Stimulated activated CD4-positive, alpha-beta T cell treated with anti-CD3 and anti-CD28 coated beads, Interleukin-4, amount 100 ng/mL, for 48 hours (primary cell): ENCODE data around the gene LTBP3.
A peak's percentile ranks its signal among the peaks of the same experiment; 100 is the strongest.

Source experiments
- DNase-seq, 2 donors: peaks; one replicate each; pipeline ENCODE4 v3.0.0-alpha.2; 2020; ENCODE audit warnings: low read depth in 2 of 2

The LTBP3 gene

DNA sequence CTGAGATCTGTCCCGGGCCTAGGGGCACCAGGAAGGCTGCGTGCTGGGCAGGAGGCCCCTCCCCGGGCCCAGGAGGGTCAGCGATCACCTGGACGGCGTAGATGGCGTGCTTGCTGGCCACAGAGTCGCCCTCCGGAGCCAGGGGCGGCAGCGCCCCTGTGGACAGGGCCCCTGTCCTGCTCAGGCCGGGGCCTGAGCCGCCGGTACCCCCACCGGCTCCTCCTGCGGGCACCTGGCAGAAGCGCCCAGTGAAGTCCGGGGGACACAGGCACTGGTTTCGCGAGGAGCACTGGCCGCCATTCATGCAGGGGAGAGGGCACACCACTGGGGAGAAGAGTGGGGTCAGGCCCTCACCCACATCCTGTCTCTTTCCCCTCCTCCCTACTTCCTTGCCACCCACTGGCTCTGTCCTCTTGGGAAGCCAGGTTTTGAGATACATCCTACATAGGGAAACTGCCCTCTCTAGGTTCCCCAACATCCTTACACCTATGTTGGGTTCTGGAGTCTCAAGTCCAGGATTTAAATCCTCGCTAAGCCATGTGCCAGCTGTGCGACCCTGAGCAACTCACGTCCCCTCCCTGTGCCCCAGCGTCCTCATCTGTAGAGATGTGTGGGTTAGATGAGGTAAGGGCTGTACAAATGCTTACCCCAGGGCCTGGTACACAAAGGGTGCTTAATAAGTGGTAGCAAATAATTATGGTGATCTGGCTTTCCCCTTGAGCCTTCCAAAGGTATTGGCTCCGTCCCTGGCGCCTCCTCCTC is 3.9 kb downstream of the LTBP3 start:
- no peak for DNase-seq

DNA sequence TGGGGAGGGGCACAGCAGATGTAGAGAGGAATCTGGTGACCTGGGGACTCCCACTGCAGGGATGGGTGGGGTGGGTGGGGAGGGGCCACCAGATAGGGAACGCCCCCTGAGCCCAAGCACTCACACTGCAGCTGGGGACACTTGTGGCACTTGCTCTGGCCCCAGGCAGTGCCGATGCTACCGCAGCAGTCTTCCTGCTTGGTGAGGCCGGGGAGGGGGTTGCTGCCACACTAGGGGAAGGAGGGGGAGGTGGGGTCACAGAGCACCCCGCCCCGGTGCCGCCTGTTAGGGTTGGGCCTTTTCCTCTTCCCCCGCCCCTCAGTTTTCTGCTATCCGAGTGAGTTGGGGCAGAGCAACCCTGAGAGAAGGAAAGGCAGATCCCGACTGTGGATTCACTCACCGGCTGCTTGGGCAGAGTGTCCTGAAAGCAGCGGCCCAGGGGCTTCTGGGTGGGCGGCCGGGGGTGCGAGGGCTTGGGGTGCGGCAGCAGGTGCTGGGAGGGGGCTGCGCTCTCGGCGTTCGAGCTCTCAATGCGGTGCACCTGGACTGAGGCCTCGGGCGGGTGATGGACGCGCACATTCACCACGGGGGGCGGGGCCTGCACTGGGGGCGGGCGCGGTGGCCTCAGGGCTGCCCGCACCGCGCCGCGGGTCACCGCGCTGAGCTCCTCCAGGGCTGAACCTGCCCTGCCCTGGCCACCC is 4.7 kb downstream of the LTBP3 start:
- no peak for DNase-seq

DNA sequence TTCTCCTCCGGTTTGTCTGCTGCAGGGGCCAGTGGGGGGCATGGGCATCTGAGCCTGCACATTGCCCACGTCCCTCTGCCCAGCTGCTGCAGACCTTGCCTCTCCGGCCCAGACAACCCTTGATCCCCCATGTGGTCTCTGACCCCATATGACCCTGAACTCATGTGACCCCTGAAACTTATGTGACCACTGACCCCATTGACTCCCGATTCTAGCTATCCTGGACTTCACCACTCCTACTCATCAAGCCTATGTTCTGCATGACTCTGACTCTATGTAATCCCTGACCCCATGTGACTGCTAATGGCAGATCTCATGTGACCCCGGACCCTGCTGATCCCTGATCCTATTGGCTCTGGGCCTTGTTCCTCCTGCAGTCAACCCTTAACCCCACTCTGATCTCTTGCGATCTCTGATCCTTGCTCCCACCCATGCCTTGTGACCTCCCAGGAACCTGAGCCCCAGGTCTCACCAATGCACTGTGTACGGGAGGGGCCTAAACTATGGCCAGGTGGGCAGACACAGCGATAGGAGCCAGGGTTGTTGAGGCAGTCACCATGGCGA is 5.7 kb downstream of the LTBP3 start:
- no peak for DNase-seq

DNA sequence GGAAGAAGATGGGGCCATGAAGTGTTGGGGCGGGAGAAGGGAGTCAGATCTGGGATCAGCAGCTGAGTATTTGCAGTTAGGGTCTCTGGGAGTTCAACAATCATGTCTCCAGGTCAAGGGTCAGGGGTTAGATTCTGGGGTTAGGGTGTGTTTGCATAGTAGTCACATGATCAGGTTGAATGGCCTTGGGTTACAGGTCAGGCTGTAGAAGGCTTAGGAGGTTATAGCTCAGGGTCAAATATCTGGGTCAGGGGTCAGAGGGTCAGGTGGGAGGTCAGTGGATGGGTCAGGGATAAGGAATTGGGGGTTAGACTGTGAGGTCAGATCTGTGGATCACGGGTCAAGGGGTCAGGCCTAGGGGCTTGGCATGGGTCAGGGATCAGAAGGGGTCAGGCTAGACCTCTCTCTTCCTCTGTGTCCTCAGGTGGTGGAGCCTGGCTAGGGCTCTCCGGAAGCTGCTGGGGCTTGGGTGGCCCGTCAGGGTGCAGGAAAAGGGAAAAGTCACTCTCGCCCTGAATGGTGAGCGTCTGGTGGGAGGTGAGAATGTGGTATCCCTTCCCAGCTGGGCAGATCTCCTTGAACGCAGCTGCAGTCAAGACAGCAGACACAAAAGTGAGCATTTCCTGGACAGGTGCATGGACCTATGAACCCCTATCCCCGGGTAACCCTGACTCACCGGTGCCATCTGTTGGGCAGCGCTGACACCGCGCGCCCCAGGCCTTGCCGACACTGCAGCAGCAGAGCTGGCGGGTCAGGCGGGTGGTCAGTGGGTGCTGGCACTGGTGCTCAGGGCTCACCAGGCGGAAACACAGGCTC is 6.4 kb downstream of the LTBP3 start:
- DNase-seq: no peak

DNA sequence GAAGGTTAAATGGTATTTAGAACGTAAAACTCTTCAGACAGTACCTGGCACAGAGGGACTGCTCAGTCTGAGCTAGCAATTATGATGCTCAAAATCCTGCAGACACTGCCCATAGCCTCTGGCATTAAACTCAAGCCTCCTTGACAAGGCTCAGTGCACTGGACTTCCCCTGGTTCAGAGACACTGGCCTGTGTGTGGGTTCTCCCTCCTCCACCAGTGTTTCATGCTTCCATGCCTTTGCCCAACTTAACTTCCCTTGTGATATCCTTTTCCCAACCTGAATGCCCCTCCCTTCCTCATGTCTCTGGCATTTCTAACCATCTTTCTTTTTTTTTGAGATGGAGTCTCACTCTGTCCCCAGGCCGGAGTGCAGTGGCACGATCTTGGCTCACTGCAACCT is 9.1 kb downstream of the LTBP3 start:
- DNase-seq: no peak

DNA sequence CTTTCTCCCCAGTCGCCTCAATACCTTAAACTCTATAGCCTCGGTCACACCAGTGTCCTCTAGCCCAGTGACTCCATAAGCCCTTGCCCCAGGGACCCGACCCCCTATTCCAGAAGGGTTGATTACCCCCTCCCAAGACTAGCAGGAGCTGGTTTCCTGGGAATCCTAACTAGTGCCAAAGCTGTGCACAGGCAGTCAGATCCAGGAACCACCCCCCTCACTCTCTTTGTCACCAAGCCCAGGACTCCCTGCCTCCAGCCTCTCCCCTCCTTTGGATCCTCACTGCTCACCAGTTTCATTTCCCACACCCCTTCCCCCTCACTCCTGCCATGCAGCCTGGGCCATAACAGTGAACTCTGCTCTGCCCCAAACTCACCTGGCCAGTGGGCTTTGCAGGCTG is 9.8 kb downstream of the LTBP3 start:
- DNase-seq: no peak

DNA sequence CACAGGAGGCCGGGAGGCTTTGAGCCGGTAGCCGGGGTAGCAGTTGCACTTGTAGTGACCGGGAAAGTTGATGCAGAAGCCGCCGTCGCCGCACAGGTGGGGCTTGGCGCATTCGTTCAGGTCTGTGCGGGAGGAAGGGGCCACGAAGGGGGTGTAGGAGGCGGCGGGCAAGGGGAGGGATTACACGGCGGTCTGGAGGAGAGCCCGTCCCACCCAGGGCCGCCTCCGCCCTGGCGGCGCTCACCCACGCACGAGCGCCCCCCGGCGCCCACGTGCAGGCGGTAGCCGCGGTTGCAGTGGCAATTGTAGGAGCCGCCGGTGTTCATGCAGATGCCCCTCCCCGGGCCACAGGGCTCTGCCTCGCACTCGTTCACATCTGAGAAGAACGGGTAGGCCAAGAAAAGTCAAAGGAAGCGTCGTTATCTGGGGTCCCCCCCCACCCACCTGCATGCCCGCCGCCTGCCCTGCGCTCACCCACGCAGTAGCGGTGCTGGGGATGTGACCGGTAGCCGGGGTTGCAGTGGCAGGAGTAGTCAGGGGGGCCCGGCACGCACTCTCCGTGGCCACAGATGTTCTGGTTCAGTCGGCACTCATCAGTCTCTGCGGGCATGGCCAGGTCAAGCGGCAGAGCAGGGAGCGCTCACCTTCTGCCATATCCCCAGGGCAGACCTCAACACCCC is 10.6 kb downstream of the LTBP3 start:
- DNase-seq: no peak

DNA sequence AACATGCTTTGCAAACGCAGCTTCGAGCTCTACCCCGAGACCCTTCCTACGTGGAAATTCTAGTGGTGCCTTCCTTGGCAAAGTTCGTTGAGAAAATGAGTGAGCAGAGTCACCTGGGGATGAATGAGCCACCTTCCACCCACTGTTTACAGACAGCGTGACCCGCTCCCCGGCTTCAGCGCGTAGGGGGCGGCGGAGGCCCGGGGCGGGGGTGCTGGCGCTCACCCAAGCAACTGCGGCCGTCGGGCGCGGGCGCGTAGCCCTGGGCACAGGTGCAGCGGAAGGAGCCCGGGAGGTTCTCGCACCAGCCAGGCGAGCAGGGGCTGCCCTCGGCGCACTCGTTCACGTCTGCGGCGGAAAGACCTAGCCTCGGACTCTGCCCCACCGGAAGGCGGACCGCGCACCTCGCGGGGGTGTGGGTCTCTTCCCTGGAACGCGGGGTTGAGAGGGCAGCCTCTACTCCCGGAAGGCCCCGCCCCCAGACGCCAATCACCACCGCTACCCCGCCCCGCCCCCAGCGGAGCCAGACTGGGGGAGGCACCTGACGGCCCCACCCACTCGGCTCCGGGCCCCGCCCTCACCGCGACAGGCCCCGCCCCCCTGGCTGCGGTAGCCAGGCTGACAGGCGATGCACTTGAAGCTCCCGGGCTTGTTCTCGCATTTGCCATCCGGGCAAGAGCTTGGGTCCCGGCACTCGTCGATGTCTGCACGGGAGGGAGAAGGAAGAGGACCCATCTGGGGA is 11.8 kb downstream of the LTBP3 start:
- DNase-seq: peak; percentile 97 to 99

DNA sequence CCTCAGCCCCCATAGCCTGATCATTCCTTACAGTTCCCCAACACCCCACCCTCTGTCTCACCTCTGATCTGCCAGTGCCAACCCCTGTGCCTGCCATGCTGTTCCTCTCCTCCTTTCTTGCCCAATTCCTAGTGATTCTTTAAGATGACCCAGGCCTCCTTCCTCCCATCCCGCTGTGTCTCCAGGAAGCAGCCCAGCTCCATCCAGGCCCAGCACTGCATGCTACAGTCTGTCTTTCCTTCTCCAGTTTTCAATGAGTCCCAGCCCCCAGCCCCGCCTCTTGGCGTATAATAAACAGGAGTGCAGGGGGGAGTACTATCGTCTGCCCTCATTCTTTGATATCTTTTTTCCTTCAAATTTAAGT is 12.3 kb downstream of the LTBP3 start:
- DNase-seq: no peak

DNA sequence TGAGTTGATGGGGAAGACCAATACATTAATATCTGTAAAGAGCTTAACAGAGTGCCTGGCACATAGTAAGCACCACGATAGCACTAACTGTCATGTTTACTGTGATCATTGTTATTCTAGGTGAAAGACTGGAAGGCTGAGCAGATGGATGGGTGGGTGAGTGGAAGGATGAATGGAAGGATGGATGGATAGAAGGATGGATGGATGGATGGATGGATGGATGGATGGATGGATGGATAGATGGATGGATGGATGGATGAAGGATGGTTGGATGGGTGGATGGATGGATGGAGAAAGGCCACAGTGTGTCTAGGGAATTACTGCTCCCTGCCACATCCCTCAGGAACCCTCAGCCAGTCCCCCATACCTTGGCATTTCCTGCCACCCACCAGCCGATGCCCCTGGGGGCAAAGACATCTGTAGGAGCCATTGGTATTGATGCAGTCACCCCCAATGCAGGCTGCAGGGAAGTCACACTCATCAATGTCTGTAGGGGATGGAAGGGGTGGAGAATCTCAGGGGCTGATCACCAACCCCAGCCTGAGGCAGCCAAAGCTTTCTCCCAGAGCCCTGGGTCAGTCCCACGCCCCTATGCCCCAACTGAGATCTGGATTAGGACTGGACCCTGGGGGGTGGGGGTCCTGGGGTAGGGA is 15.3 kb downstream of the LTBP3 start:
- no peak for DNase-seq

DNA sequence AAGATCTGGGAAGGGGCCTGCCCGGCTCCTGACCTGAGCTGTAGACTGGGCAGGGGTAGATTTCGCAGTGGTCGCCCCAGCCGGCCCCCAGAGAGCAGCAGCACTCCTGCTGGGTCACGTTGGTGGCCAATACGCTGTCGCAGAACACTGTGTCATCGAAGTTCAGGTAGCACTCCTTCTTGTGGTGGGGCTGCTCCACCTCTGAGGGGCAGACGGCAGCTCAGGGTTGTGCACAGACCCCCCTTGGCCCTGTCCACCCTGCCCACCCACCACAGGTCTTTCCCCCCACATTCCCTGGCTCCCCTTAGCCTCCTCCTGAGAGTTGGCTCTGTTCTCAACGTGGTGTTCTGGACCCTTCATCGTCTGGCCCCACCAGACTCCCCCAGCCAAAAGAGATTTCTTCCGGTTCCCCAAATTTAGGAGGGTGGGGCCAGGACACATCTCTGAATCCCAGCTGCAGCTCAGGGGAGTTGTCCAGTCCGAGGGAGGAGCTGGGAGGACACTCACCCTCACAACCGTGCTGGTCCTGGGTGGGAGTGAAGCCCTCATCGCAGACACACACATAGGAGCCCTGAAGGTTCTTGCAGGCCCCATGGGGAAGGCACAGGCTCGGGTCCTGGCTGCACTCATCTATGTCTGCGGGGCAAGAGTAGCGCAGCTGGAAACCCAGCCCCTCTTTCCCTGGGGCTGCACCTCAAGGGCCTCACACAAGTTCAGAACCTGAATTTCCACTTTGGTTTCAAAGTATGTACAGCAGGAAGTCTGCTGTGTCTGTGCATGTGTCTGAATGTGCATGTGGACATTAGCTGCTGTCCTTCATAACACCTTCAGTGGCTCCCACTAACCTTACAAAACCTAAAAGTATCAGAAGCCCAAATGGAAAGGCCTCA is 16.8 kb downstream of the LTBP3 start:
- no peak for DNase-seq

DNA sequence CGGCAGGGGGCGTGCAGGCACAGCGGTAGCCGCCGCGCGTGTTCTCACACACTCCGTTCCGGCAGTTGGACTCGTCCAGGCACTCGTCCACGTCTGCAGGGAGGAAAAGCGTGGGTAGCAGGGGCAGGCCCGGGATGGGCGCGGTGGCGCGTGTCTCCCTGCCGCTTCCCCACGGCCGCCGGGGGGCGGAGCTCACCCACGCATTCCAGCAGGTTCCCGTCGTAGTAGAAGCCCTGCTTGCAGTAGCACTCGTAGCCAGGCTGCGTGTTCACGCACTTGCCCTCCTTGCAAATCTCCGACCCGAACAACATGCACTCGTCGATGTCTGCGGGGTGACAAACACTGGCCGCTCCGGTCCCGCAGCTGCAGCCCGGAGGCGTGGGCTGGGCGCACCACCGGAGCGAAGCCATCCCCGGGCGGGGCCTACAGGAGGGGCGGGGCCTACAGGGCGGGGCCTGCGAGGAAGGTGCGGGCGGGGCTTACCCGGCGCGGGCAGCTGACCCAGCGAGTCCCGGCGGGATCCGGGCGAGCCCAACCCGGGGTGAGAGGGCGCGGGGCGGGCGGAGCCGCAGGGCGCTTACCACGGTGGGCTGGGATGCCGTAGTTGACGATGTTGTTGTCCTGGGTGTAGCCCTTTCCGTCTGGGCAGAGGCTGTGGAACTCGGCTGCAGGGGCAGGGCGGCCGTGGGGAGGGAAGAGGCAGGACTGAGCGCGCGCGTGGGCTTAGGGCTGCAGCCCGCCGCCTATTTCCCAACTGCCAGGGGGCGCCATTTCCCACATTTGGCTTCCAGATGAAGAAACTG is 17.7 kb downstream of the LTBP3 start:
- peak; percentile 87 to 91 for DNase-seq

DNA sequence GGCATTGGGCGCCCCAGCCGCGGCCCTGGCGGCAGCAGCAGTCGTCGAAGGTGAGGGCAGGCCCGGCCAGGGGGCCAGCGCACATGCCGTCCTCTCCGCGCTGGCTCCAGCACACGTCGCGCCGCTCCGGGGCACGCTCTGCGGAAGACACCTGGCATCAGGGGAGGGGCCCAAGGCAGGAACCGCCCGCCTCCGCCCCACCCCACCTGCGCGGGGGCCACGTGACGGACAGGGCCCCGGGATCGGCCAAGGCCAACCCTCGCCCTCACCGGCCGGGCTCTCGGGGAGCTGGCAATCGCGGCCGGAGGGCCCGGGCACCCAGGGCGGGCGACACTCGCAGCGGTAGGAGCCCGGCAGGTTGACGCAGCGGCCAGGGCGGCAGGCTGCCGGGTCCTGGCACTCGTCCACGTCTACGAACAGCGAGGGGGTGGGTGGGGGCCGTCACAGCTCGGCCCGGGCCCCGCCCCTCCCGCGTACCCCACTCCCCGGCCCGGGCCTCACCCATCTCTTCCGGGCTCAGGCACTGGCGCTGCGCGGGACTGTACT is 18.3 kb downstream of the LTBP3 start:
- DNase-seq: no peak

DNA sequence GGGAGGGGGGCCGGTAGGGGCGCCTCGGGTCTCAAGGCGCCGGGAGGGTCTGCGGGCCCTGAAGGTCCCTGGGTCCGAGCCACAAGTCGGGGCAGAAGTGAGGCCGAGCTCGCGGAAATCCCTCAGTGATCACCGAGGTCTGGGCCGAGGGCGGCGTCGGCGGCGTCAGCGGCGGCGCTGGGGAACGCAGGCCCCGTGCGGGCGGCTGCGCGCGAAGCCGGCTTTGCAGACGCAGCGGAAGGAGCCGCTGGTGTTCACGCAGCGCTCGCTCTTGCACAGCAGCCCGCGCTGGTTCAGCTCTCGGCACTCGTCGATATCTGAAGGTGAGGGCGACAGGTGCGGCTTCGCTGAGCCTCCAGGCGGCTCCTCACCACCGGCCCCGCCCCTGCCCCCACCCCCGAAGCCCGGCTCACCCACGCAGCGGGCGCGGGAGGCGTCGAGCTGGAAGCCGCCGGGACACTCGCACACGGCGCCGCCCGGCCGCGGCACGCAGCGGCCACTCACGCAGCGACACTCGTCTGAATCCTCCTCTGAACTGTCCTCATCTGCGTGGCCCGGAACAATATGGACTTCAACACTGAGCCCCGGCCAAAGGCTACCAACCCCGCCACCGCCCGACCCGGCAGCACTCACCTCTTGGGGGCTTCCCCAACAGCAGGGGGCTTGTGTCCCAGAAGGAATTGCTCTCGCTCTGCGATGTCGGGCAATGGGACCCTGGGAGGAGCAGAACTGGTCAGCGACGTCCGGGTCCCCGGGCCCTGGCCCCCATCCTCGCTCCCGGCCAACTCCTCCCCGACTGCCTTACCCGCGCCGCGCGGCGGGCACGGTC is 19.0 kb downstream of the LTBP3 start:
- DNase-seq: no peak

DNA sequence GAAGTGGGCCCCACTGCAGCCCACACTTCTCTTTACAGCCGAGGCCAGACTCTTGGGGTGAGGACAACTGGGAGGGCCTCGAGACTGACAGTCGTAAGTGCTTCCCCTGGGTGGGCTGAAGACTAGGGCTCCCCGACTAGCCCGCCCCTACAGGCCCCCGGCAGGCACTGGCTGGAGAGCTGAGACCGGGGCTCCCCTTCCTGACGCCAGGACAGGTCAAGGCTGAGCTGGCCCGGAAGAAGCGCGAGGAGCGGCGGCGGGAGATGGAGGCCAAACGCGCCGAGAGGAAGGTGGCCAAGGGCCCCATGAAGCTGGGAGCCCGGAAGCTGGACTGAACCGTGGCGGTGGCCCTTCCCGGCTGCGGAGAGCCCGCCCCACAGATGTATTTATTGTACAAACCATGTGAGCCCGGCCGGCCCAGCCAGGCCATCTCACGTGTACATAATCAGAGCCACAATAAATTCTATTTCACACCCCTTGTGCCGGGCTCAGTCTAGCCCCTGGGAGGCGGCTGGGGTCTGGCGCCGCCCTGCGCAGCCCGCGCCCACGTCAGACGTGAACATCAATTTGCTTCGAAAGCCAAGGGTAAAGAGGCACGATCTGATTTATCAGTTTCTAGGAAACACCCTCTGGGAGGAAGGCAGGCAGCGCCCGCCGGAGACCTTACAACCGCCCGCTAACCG is 19.8 kb downstream of the LTBP3 start:
- no peak for DNase-seq

DNA sequence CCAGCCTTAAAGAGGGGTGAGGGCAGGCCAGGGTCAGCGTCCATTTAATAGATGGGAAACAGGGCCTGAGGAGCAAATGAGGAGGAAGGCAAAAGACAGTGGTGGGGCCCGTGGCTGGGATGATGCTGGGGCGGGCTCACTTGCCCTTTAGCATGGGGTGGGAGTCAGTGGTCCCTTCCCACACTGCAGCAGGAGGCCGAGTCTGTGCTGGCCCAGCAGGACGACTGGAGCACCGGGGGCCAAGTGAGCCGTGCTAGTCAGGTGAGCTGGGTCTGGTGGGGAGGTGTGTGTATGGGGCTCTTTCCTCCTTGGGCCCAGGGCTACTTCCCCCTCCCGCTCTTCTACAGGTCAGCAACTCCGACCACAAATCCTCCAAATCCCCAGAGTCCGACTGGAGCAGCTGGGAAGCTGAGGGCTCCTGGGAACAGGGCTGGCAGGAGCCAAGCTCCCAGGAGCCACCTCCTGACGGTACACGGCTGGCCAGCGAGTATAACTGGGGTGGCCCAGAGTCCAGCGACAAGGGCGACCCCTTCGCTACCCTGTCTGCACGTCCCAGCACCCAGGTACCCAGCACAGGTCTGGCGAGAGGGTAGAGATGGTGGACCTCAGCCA is 20.4 kb downstream of the LTBP3 start:
- no peak for DNase-seq

DNA sequence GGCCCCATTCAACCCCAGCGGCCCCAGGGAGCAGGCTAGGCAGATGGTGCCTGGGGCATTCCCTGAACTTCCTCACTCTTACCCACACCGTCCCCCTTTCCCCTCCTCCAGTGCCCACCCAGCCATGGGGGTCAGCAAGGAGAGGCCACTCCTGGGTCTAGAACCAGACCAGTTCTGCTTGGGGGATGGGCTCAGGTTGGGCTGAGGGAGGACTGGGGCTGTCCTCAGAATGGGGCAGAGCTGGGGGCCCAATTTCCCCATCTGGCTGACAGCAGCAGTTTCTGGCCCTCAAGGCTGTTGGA is 20.9 kb downstream of the LTBP3 start:
- DNase-seq: no peak
